Sciatic nerve (tissue), 2 donors: ENCODE measurements around the gene DCUN1D5. TPM values are rescaled to one million over a fixed set of nuclear protein-coding genes. Genes with fewer than 3 reads are reported as not detected.
"Not testable (repeated sequence)": the region's sequence is repeated elsewhere in the genome, so short reads cannot be mapped to it uniquely, and the experiment has no call there.

ENCODE experiments used
- ATAC-seq: fragments of 200-7000 bp; cut with Tn5 transposase; one replicate; pipeline ENCODE4 v1.9.1; 2020; ENCODE audit warnings: mild to moderate bottlenecking, moderate library complexity
- DNase-seq: peaks from one replicate; pipeline ENCODE4 v3.0.0-alpha.2; 2020; ENCODE audit warnings: low spot score
- intact Hi-C: fragments of 100-400 bp; cut with DNase I; formaldehyde crosslinking; loops from one replicate; pipeline ENCODE4 v1.14.2; 2022
- total RNA-seq: library from RNA; stranded (reverse); fragmentation: NEBNext Ultra II Directional; extraction: Animal tissue kit (Norgen Biotek cat#: 25700); gene quantifications from one replicate; pipeline ENCODE4 v1.2.1, GENCODE V29; 2021
- donor health status: DM: no; HTN: no; CAD: no.
- donor health status: DM: no; HTN: no; CAD: no.

DCUN1D5 gene
- total RNA-seq, 1 donor from 2014 or later: 19.4 TPM

DNA sequence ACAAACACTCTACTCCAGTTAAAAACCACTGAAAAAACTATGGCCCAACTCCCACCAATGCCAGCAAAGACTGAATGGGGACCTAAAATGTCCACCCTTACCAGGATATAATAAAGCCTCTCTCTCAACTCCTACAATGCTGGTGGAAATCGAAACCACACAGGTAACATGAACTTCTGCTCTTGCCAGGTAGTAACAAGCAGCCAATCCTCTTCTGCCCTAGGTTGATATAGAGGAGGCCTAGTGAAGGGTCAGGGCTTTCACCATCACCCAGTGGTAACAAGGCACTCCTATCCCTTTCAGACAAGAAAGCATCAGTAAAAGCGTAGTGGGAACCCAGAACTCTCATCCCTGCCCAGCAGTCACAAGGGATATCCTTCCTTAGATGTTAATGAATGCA is 22.6 kb downstream of the DCUN1D5 start:
- DNase-seq (no peak), ATAC-seq (no peak)
- intact Hi-C loops: no loop called here

DNA sequence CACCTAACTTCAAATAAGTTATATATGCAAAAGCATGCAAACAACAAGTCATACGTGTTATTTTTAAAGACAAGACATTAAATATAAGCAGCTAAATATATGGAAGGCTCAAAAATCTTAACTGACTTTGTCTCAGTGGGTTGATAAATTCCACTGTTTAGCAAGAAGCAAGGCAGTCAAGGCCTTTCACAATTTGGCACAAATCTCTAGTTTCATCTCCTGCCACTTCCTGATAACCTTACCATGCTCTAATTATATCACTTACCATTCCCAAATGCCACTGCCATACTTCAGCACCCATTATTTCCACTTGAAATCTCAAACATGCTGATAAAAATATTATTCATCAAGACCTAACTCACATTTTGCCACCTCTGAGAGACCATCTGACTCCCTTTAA is 24.8 kb downstream of the DCUN1D5 start:
- intact Hi-C loops: no loop called here
- ATAC-seq (no peak), DNase-seq (no peak)

DNA sequence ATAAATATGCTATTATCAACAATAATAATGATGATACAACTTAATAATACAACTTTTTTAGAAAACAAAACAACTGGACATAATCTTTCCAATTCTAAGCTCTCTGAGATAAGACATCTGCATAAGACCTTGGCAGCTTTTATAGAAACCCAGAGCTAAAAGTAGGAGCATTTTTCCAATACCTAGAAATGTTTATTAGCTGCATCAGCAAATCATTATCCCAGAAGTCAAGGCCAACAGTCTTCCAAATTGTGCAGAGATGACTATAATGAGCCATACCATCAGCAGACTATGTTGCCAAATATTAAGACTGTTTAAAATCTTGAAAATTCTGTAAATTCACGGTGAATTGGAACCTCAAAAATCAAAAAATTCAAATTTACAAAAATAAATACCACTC is 30.3 kb downstream of the DCUN1D5 start:
- no peak for DNase-seq
- no peak for ATAC-seq
- intact Hi-C loops: no loop called here

DNA sequence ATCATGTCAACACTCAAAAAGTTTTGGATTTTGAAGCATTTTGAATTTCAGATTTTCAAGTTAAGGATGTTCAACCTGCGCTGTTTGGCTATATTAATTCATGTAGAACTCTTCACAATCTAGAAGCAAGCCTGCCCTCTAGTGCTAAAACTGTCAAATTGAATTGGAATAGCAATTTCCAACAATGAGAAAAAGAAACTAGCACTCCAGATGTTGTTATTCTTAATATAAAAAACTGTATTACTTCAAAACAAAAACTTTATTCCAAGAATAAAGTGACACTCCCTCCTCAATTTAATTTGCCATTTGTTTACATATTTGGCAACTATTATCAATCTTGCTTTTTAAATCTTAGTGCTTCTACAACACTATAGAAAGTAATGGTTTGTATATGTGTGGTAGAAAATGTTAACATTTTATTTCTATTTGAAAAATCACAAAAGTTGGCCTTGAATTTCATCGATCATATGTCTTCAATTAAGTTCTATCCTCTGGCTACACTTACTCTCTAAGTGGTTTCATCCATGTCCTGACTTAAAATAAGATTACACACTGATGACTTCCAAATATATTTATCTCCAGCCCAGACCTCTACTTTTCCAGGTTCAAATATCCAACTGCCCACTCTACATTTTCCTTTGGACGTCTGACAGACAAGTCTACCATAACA is 36.6 kb downstream of the DCUN1D5 start:
- intact Hi-C loops: no loop called here
- no peak for DNase-seq
- no peak for ATAC-seq

DNA sequence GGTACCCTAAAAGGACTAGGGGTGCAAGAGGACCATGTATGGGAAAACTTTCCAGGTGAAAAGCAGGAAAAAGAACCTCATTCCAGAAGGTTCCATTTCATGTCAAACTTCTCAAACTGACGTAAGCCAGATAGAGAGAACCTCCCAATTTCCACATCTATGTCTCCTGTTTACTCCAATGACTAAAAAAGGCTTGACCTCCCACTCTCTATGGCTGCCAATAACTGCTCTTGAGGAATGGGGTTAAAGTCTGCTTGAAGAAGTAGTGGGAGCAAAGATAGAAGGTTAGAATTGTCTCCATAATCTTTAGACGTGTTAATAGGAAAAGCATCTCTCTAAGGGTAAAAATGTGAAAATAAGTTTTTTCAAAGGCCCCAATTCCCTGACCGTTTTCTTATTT is 38.0 kb downstream of the DCUN1D5 start:
- ATAC-seq (no peak), DNase-seq (no peak)
- intact Hi-C loops: no loop called here

DNA sequence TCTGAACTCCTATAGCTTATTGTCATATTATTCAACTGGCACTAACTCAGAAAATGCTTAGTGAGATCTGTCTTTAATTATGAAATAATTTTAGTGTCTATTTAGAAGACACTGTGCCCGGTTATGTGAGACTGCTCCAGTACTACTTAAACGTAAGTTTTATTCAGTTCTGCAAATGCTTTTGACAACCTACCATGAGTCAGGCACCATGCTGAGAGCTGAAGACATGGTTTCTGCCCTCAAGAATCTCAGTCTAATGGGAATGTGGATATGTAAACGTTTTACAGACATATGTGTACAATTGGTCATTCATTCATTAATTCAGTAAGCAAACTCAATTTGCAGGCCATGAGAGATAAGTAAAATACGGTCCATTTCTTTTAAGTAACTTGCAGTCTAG is 40.0 kb downstream of the DCUN1D5 start:
- intact Hi-C loops: no loop called here
- no peak for ATAC-seq
- DNase-seq: no peak

DNA sequence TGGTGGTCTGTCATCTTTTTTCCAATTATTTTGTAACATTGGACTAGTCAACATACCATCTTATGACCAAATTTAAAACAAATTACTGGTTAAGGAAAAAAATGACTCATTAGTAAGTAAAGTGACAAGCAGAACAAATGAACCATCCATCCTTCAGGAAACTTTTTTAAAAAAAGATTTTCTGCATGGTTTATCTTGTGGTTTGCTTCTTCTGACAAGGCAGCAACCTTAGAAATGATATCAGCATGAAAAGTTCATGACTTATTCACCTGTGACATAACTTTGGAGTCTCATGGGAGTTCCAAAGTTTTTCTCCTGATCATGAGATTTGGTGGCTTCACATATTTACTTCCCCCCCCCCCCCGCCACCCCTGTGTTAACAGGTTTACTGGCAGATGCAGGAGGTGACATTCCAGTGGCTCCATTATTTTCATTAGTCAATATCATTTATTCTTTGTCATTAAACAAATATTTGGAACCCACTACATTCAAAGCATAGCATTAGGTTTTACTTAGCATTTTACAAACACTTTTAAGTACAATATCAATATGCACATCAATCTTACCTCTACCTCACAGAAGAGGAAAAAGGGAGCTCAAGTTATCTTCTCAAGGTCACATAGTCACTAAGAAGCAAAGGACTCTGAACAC is 40.7 kb downstream of the DCUN1D5 start:
- intact Hi-C loops: no loop called here
- no peak for ATAC-seq
- DNase-seq: no peak

DNA sequence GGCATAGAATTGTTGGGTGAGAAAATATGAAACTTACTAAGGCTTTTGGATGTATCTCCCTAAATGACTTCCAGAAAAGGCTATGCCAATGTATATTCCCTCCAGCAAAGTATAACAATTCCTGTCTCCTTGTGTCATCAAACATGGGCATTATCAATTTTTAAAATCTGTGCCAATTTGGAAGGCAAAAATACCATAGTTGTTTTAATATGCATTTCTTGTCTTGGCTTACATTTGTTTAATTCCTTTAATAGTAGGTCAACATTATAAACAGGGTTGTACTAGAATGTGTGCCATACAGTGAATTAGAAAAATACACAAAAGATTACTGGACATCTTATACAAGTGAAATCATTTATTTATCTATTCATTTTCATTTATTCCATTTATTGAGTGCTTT is 41.6 kb downstream of the DCUN1D5 start:
- no peak for ATAC-seq
- no peak for DNase-seq
- intact Hi-C loops: no loop called here

DNA sequence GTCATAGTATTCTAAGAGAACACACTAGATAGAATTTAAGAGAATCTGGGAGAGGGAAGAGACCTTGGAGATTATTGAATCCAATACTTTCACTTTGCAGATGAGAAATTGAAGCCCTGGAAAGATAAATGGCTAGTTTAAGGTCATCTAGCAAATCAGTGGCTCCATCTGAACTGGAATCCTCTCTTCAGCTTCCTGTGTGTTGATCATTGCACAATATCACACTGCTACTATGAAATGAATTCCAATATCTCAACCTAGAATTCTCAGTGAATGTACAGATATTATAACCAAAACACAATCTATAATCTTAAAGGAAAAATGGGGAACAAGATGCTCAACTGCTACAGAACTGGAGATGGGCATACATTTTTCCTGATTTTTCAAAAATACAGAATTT is 44.1 kb downstream of the DCUN1D5 start:
- DNase-seq (no peak), ATAC-seq (no peak)
- intact Hi-C loops: no loop called here

DNA sequence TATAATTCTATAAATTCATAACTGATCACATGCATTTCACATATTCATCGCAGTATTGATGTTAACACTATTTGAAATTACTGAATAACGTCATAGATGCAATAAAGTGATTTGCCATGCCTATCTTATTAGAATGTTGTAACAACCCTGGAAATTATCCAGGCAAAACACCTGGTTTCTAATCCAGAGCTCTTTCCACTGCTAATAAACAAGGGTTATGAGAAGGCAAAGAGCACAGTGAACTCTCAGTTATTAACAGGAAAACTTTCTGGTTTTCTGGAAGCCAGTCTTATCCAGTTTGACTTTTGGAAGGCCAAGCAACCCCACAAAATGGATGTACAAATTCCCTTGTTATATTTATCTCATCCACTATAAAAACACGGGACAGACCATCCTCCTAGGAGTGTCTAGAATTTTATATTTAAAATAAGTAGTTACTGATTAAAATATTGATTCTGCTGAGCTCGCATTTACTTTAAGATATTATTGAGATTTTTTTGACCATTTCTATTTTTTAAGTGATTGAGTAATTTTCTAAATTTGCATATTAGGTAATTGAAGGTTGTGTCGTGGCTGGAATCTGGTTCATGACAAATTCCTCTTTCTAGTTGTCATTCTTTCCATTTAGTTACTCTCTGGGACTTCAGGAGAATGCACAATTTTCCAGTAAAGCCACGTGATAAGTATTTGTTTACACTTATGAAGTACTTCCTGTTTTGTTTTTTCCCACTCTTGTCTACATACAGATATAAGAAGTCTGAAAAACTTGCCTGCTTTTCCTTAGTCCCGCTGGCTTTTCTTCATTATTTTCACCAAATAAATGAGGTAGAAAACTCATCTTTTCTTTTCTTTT is 47.9 kb downstream of the DCUN1D5 start:
- ATAC-seq: no peak
- intact Hi-C loops: no loop called here
- no peak for DNase-seq

DNA sequence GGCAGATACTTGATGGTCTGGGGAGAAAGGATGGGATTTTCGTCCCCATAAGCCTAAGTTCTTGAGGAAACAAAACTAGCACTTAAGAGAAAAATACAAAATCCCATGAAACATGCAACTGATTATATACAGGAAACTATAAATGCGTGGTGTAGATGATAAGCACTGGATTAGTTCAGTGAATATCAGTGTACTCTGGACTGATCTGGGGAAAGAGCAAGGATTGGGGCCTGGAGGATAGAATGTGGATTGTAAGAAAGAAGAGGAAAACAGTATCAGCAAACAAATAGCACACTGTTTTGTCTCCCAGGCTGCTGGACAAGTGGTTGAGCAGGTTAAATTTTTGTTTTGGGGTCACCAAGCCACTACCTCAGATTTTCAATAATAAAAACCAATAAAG is 49.8 kb downstream of the DCUN1D5 start:
- ATAC-seq (no peak), DNase-seq (no peak)
- intact Hi-C loops: no loop called here

DNA sequence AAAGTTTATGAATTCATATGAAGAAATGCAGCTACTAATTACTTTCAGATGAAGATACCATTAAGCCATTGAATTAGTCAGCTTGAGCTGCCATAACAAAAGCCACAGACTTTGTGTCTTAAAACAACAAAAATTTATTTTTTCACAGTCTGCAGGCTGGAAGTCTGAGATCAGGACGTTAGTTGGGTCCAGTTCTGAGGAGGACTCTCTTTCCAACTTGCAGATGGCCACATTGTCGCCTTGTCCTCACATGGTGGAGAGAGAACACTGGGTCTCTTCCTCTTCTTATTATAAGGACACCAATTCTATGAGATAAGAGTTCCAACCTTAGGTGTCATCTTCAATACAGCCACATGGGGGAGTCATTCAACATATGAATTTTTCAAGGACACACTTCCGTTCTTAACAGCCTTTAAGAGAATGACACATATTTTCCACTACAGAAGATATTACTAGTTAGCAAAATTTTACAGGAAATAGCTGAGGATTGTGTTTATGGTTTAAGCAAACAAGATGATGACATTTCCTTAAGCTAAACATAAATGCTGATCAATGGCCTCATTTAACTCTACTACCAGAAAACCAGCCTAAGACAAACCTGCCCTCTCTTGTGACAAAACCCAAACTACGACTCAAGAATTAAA is 56.0 kb downstream of the DCUN1D5 start:
- ATAC-seq (peak; percentile 50), DNase-seq (no peak)
- intact Hi-C loops: no loop called here

DNA sequence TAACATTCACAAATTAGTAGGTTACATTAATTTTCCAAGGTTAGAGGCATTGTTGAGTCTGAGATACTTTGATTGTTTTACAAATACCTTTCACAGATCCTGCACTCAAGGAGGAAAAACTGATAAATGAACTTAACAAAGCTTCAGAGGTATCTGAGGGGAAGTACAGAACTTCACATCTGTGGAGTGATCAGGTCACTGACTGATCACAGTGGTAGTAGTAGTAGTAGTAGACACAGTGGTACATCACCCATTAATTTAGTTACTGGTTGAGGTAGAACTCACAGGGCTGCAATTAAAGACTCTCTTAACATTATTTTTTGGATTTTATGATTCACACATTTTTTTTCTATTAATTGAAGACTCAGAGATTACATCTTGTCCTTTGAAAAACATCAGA is 56.7 kb downstream of the DCUN1D5 start:
- DNase-seq: no peak
- intact Hi-C loops: no loop called here
- no peak for ATAC-seq

DNA sequence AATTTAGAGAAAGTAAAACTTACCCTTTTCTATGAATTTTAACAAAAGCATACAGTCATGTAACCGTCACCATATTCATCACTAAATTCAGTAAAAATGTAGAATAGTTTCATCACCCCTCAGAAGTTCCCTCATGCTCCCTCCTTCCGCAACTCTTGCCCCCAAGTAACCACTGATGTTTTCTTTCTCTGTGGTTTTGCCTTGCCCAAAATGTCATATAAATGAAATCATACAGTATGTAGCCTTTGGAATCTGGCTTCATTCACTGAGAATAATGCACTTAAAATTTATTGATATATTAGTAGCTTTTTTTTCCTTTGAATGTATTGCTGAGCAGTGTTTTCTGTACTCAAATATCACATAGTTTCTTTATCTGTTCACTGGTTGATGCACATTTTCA is 60.1 kb downstream of the DCUN1D5 start:
- intact Hi-C loops: no loop called here
- ATAC-seq (no peak), DNase-seq (no peak)

DNA sequence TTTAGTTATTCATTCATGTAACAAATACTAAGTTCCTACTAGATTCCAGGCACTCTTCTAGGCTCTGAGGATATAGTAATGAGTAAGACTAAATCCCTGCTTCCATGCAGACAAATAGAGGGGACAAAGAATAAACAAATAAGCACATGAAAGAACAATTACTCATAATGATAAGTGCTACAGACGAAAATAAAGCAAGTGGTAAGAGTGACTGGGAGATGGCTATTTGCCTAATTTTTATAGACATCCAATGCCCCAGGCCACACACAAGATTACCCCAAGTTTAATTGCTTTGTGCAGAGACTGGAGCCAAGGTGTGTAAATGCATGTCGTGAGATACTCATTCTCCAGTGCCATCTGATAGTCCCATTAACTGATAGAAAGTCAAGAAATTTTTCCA is 62.6 kb downstream of the DCUN1D5 start:
- ATAC-seq (no peak), DNase-seq (no peak)
- intact Hi-C loops: no loop called here

DNA sequence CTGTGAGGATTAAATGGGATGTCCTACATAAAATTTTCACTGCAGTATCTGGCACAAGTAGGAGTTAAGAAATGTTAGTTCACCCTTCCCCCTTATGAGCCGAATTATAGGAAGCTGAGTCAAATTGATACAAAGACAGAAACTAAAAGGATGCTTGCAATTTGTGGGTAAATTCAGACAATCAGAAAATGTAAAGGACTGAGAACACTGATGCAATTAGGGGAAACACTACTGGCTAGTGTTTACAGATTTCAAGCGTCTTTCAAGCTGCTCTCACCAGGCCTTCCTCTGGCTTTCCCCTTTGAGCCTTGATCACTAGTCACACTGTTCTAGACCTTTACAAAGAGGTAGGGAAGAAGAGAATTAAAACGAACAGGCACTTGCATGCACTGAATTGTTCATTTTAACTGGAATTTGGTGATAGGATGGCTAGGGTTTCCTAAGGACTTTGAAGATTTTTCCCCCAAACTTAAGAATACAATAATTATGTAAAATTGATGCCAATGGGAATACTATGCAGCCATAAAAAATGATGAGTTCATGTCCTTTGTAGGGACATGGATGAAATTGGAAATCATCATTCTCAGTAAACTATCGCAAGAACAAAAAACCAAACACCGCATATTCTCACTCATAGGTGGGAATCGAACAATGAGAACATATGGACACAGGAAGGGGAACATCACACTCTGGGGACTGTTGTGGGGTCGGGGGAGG is 63.5 kb downstream of the DCUN1D5 start:
- ATAC-seq, DNase-seq, intact Hi-C loops: not testable (repeated sequence)

DNA sequence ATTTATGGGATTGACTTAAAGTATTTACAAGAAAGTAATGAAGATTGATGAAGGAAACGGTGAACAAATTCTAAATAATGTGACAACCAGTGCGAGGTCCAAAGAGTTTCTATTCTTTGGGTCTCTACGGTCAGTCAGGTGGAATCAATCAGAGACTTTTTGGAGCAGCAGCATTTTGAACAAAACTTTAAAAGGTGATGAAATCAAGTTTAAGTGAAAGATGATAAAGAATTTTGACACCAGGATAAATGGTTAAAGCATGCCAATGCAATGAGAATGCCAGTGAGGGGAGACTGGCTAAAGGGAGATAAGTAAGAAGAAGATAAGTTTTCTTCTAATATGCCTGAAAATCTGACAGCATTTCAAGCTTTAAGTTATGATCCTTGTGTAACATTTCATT is 67.9 kb downstream of the DCUN1D5 start:
- ATAC-seq: no peak
- no peak for DNase-seq
- intact Hi-C loops: no loop called here

DNA sequence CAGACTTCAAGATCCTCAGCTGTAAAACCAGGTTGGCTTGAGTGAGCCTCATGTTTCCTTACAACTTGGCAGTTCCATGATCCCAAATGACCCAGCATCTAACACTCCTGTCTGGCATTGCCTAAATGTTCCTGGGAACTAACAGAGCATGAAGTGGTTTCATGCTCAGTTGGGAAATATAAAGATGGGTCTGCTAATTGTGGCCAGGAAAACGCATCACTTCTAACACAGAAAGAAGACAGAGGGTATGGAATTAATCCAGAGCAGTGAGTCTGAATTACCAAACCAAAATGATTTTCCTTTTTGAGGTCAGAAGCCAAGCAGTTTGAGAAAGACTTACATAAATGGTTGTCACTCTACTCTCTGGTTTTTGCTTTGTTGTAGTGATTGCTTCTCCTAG is 75.9 kb downstream of the DCUN1D5 start:
- intact Hi-C loops: no loop called here
- ATAC-seq: no peak
- DNase-seq: no peak

DNA sequence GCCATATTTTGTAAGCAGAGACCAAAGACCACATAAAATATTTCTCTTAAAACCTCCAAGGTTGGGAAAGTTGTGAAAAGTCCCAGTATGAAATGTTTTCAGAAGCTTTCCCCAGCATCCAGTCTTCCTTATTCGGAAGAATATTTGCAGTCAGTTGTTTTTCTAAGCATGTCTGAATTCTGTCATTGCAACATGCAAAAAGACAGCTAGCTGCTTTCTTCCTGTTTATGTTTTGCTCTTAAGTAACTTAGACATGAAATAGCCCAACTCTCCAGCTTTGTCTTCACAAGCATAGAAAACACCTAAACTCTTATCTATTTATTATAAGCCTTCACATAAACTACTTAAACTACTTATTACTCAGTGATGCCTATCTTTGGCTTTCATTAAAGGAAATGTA is 78.5 kb downstream of the DCUN1D5 start:
- intact Hi-C loops: no loop called here
- no peak for DNase-seq
- ATAC-seq: no peak
